SK-N-SH (cell line): ENCODE results near the gene TAF11. TPM values are rescaled to one million over a fixed set of nuclear protein-coding genes. Genes with fewer than 3 reads are reported as not detected.

Experiments
- CTCF ChIA-PET: fragments of 300-600, 350-600 bp; formaldehyde crosslinking; extraction: SDS; loops from one replicate; lab custom pipeline; 2021; lab: Yijun Ruan, JAX
- POLR2A ChIA-PET: fragments of 350-600 bp; sonication (Branson Sonifier 250); formaldehyde crosslinking; extraction: SDS; loops from one replicate; lab custom pipeline; 2020; ENCODE audit warnings: antibody characterized with exemption, inconsistent platforms; lab: Yijun Ruan, JAX
- DNase-seq: peaks from one replicate; pipeline ENCODE4 v3.0.0; 2012
- H2AFZ ChIP-seq: fragments of 200-600 bp; sonication (generic); 2 replicates; pipeline ENCODE4 v1.8.1; 2016; ENCODE audit warnings: antibody characterized with exemption, mild to moderate bottlenecking, low read depth
- H3F3A ChIP-seq: fragments of 200-600 bp; sonication (generic); replicated peaks from 2 replicates; pipeline ENCODE3; 2016; ENCODE audit warnings: antibody characterized with exemption, mild to moderate bottlenecking; ENCODE audit not compliant: insufficient read depth
- H3K27ac ChIP-seq, 2 experiments: fragments of 200-500 bp in 1 of 2; fragments of 200-600 bp in 1 of 2; sonication (Bioruptor generic) in 1 of 2; sonication (generic), shearing (Covaris generic) in 1 of 2; 2 replicates each; pipeline versions ENCODE4 v1.5.1 to v1.6.1; 2014 to 2016; ENCODE audit warnings: low read depth in 2 of 2, inconsistent platforms in 1 of 2, low read length in 1 of 2, mild to moderate bottlenecking in 1 of 2, mixed read lengths in 1 of 2
- H3K27me3 ChIP-seq: fragments of 200-600 bp; sonication (generic), shearing (Covaris generic); 2 replicates; pipeline ENCODE4 v1.6.1; 2016; ENCODE audit warnings: mixed run types; ENCODE audit not compliant: insufficient read depth
- H3K36me3 ChIP-seq, 2 experiments: fragments of 200-500 bp in 1 of 2; fragments of 200-600 bp in 1 of 2; sonication (Bioruptor generic) in 1 of 2; sonication (generic) in 1 of 2; replicated peaks in 1 of 2; 2 replicates each; pipeline versions ENCODE3 to v1.5.1; 2014 to 2016; ENCODE audit warnings: low read length in 1 of 2, mild to moderate bottlenecking in 1 of 2; ENCODE audit not compliant: insufficient read depth in 2 of 2, control insufficient read depth in 1 of 2
- H3K4me1 ChIP-seq, 2 experiments: fragments of 200-500 bp in 1 of 2; fragments of 200-600 bp in 1 of 2; sonication (Bioruptor generic) in 1 of 2; sonication (generic), shearing (Covaris generic) in 1 of 2; 2 replicates each; pipeline versions ENCODE4 v1.5.1 to v1.6.1; 2014 to 2016; ENCODE audit warnings: low read depth in 1 of 2, low read length in 1 of 2, mixed run types in 1 of 2; ENCODE audit not compliant: insufficient read depth in 2 of 2, control insufficient read depth in 1 of 2
- H3K4me2 ChIP-seq: fragments of 200-600 bp; sonication (generic), shearing (Covaris generic); 2 replicates; pipeline ENCODE4 v1.6.1; 2017; ENCODE audit warnings: mixed run types
- H3K4me3 ChIP-seq, 2 experiments: fragments of 200-500 bp in 1 of 2; fragments of 200-600 bp in 1 of 2; sonication (Bioruptor generic) in 1 of 2; sonication (generic), shearing (Covaris generic) in 1 of 2; 2 replicates each; pipeline versions ENCODE4 v1.5.1 to v1.8.1; 2014 to 2016; ENCODE audit warnings: low read depth in 2 of 2, inconsistent platforms in 1 of 2, low read length in 1 of 2, mild to moderate bottlenecking in 1 of 2, mixed read lengths in 1 of 2, moderate library complexity in 1 of 2
- H3K79me2 ChIP-seq: fragments of 200-600 bp; sonication (generic); 2 replicates; pipeline ENCODE4 v1.8.1; 2017; ENCODE audit warnings: mild to moderate bottlenecking; ENCODE audit not compliant: insufficient read depth
- H3K9ac ChIP-seq: fragments of 200-600 bp; sonication (generic); 2 replicates; pipeline ENCODE4 v1.6.1; 2017; ENCODE audit warnings: mixed run types
- H3K9me2 ChIP-seq: fragments of 200-600 bp; sonication (generic); 2 replicates; pipeline ENCODE4 v1.6.1; 2017; ENCODE audit warnings: mixed run types
- H3K9me3 ChIP-seq: fragments of 200-600 bp; sonication (generic); 2 replicates; pipeline ENCODE4 v1.6.1; 2017; ENCODE audit warnings: mixed run types, mild to moderate bottlenecking, moderate library complexity
- H4K20me1 ChIP-seq: fragments of 200-600 bp; sonication (generic); 2 replicates; pipeline ENCODE4 v1.6.1; 2017; ENCODE audit warnings: mild to moderate bottlenecking, mixed run types; ENCODE audit not compliant: insufficient read depth
- EP300 ChIP-seq, 2 experiments: IDR thresholded peaks; 2 replicates each; pipeline versions ENCODE4 v1.4.0 to v1.6.1; 2012; ENCODE audit warnings: borderline replicate concordance in 1 of 2, low read depth in 1 of 2, low read length in 1 of 2
- GATA2 ChIP-seq: sonication (generic); formaldehyde crosslinking; IDR thresholded peaks from 2 replicates; pipeline ENCODE4 v1.5.0; 2020; ENCODE audit warnings: mild to moderate bottlenecking, missing genetic modification reagents
- NRF1 ChIP-seq: IDR thresholded peaks from 2 replicates; pipeline ENCODE4 v1.6.1; 2012; ENCODE audit warnings: low read depth, mild to moderate bottlenecking, low read length
- RCOR1 ChIP-seq: fragments of 150-350 bp; IDR thresholded peaks from 2 replicates; pipeline ENCODE4 v1.6.1; 2017; ENCODE audit warnings: antibody characterized with exemption, low read length
- RFX5 ChIP-seq: IDR thresholded peaks from 2 replicates; pipeline ENCODE4 v1.6.1; 2012; ENCODE audit warnings: mild to moderate bottlenecking, improper control_type of control experiment, low read length
- RXRA ChIP-seq: IDR thresholded peaks from 2 replicates; pipeline ENCODE4 v1.4.0; 2012; ENCODE audit warnings: low read depth, mild to moderate bottlenecking, borderline replicate concordance
- TCF12 ChIP-seq: IDR thresholded peaks from 2 replicates; pipeline ENCODE4 v1.4.0; 2012
- WGBS: methylation state at CpG from one replicate; pipeline ENCODE4 v1.1.6; 2017; ENCODE audit warnings: low lambda C conversion rate; 5-methylcytosine and 5-hydroxymethylcytosine counted together
- polyA plus RNA-seq, 3 experiments: library from polyadenylated mRNA; depleted of rRNA; stranded (reverse); fragments of >200 nt; gene quantifications; 2 replicates each; pipeline ENCODE4 v1.2.3, GENCODE V29; 2012
- TF ChIP-seq, protein P1 (sequence below): IDR thresholded peaks from 2 replicates; pipeline ENCODE4; 2012
- TF ChIP-seq, protein P2 (sequence below): IDR thresholded peaks from 2 replicates; pipeline ENCODE4 v1.4.0; 2012; ENCODE audit warnings: low read depth, borderline replicate concordance
- TF ChIP-seq, protein P3 (sequence below): IDR thresholded peaks from 2 replicates; pipeline ENCODE4 v1.6.1; 2012; ENCODE audit warnings: mild to moderate bottlenecking, low read depth, low read length, moderate library complexity

Gene TAF11
- polyA plus RNA-seq, 1 of the 3 experiments (the other 2 are of a cell fraction): 21.8 TPM

GRCh38 chr6:34894693-34895092 is 6.9 kb upstream of the TAF11 start:
- no peaks in the 10 kb centered on the region for H3K36me3 ChIP-seq
- no peak overlapping the region for H3K9ac ChIP-seq
- no peaks in the 10 kb centered on the region for H3K9me2 ChIP-seq
- WGBS: 97% methylated on average over 1 of the region's 1 CpG
- CTCF ChIA-PET: interaction anchor here (1.5 kb wide), 2 partner anchors 31 to 92 kb away, joined by 3 to 4 read pairs; no protein-coding TSS in a partner anchor
- no peaks in the 10 kb centered on the region for H3F3A ChIP-seq
- no peak overlapping the region for H3K27ac ChIP-seq
- peaks cover 37% of the 10 kb centered on the region for H3K79me2 ChIP-seq
- H2AFZ ChIP-seq: no peak overlapping the region
- no peak for TF ChIP-seq GATA2 (CRISPR knock-in tag)
- no peak for TF ChIP-seq TCF12
- TF ChIP-seq, all 33 proteins: peak for 0
- Histone ChIP-seq H3K4me3 (no peak overlapping the region), H3K4me2 (no peak overlapping the region), H3K4me1 (peaks cover 0 to 7% of the 10 kb centered on the region in 2 experiments; a peak in 2 of 4 replicates), H4K20me1 (no peaks in the 10 kb centered on the region), H3K9me3 (no peaks in the 10 kb centered on the region), H3K27me3 (no peaks in the 10 kb centered on the region)
- POLR2A ChIA-PET: no interaction called here
- no peak for DNase-seq

DNA sequence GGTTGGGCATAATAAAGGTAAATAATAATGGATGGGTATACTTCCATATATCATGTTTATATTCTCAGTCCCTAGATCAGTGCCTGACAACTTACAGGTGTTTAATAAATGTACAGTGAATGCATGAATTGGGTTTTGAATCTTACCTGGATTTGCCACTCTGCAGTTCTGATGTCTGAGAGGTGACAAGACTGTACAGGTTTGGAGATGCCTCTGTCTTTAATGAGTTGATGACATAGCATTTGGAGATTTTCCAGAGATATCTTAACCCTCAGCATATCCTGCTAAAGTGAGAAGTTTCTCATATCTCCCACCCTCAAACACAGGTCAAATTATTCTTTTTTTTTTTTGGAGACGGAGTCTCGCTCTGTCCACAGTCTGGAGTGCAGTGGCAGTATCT is 3.5 kb upstream of the TAF11 start:
- no peaks in the 10 kb centered on the region for H3K9me3 ChIP-seq
- H3K9ac ChIP-seq: no peak overlapping the region
- H3K79me2 ChIP-seq: peaks cover 53% of the 10 kb centered on the region
- H3K4me3 ChIP-seq: no peak overlapping the region
- H4K20me1 ChIP-seq: no peaks in the 10 kb centered on the region
- no peak for DNase-seq
- H3F3A ChIP-seq: peaks cover 7% of the 10 kb centered on the region
- H2AFZ ChIP-seq: no peak overlapping the region
- H3K36me3 ChIP-seq: no peaks in the 10 kb centered on the region
- H3K27me3 ChIP-seq: no peaks in the 10 kb centered on the region
- H3K27ac ChIP-seq: no peak overlapping the region
- 100% methylated on average over 2 of the region's 2 CpGs for WGBS
- ChIA-PET CTCF (interaction anchor here (0.7 to 1.2 kb wide), 2 partner anchors 160 to 314 kb away, joined by 3 read pairs; no protein-coding TSS in a partner anchor), POLR2A (interaction anchor here (0.6 kb wide), 1 partner anchor 14 kb away, joined by 3 read pairs; no protein-coding TSS in a partner anchor)
- H3K4me1 ChIP-seq: peaks cover 0 to 10% of the 10 kb centered on the region in 2 experiments; a peak in 2 of 4 replicates
- TF ChIP-seq, protein P1, sequence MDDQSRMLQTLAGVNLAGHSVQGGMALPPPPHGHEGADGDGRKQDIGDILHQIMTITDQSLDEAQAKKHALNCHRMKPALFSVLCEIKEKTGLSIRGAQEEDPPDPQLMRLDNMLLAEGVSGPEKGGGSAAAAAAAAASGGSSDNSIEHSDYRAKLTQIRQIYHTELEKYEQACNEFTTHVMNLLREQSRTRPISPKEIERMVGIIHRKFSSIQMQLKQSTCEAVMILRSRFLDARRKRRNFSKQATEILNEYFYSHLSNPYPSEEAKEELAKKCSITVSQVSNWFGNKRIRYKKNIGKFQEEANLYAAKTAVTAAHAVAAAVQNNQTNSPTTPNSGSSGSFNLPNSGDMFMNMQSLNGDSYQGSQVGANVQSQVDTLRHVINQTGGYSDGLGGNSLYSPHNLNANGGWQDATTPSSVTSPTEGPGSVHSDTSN: no peak
- TF ChIP-seq, protein P2, sequence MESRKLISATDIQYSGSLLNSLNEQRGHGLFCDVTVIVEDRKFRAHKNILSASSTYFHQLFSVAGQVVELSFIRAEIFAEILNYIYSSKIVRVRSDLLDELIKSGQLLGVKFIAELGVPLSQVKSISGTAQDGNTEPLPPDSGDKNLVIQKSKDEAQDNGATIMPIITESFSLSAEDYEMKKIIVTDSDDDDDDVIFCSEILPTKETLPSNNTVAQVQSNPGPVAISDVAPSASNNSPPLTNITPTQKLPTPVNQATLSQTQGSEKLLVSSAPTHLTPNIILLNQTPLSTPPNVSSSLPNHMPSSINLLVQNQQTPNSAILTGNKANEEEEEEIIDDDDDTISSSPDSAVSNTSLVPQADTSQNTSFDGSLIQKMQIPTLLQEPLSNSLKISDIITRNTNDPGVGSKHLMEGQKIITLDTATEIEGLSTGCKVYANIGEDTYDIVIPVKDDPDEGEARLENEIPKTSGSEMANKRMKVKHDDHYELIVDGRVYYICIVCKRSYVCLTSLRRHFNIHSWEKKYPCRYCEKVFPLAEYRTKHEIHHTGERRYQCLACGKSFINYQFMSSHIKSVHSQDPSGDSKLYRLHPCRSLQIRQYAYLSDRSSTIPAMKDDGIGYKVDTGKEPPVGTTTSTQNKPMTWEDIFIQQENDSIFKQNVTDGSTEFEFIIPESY: no peak
- TF ChIP-seq EP300 (IDR thresholded peaks at IDR 0.05; ENCODE audit: borderline replicate concordance in 1 of 2, low read depth in 1 of 2, low read length in 1 of 2) (no peak), RXRA (no peak), NRF1 (no peak), RFX5 (no peak), RCOR1 (no peak)
- TF ChIP-seq, protein P3, sequence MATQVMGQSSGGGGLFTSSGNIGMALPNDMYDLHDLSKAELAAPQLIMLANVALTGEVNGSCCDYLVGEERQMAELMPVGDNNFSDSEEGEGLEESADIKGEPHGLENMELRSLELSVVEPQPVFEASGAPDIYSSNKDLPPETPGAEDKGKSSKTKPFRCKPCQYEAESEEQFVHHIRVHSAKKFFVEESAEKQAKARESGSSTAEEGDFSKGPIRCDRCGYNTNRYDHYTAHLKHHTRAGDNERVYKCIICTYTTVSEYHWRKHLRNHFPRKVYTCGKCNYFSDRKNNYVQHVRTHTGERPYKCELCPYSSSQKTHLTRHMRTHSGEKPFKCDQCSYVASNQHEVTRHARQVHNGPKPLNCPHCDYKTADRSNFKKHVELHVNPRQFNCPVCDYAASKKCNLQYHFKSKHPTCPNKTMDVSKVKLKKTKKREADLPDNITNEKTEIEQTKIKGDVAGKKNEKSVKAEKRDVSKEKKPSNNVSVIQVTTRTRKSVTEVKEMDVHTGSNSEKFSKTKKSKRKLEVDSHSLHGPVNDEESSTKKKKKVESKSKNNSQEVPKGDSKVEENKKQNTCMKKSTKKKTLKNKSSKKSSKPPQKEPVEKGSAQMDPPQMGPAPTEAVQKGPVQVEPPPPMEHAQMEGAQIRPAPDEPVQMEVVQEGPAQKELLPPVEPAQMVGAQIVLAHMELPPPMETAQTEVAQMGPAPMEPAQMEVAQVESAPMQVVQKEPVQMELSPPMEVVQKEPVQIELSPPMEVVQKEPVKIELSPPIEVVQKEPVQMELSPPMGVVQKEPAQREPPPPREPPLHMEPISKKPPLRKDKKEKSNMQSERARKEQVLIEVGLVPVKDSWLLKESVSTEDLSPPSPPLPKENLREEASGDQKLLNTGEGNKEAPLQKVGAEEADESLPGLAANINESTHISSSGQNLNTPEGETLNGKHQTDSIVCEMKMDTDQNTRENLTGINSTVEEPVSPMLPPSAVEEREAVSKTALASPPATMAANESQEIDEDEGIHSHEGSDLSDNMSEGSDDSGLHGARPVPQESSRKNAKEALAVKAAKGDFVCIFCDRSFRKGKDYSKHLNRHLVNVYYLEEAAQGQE: no peak
- no peaks in the 10 kb centered on the region for H3K9me2 ChIP-seq
- H3K4me2 ChIP-seq: 0 out of 2 replicates have a peak overlapping the region, but pooled peaks have one; percentile 82
